OCI-LY7 (cell line): ENCODE results near the gene USH1C.

Source experiments
- EZH2phosphoT487 ChIP-seq: fragments of 200-600 bp; sonication (generic); IDR thresholded peaks from 2 replicates; pipeline ENCODE4 v1.6.1; 2018; ENCODE audit warnings: low read depth, borderline replicate concordance, mild to moderate bottlenecking, mixed run types, antibody characterized with exemption, low read length, moderate library complexity, mixed read lengths
- TF ChIP-seq, protein P1 (sequence below): fragments of 200-600 bp; sonication (generic); conservative IDR thresholded peaks from 2 replicates; pipeline ENCODE4 v1.5.1; 2014; ENCODE audit warnings: mild to moderate bottlenecking, antibody characterized with exemption, low read length, moderate library complexity, mixed read lengths

DNA sequence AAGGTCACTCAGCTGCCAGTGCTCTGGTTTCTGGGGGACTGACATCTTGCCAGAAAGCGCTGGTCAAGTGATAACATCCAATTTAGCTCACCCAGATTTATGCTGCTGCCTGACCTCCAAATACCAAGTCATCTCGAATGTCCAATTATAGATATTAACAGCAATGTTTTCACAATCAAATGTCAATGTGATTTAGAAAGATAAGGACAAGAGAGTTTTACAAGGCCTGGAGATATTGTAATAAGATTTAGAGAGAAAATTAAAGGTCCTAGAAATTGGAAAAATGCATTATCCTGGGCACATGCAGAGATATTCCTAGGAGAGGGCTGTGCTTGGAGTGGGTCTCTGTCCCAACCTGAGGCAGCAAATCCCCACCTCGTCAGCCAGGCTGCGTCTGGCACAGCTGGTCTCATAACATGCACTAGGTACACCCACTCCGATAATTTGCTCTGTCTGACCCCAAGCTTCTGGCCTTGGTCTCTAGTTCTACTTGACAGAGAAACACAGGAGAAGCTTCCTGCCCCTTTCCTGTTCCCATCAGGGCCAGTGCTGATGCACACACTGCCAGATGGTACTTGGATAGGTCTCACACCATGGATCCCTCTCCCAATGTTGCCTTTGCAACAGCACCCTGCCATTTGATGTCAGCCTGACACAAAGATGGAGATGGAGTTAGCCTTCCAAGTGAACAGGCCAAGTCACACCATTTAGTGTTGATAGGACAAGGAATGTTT is 28.6 kb downstream of the USH1C start:
- TF ChIP-seq, protein P1, sequence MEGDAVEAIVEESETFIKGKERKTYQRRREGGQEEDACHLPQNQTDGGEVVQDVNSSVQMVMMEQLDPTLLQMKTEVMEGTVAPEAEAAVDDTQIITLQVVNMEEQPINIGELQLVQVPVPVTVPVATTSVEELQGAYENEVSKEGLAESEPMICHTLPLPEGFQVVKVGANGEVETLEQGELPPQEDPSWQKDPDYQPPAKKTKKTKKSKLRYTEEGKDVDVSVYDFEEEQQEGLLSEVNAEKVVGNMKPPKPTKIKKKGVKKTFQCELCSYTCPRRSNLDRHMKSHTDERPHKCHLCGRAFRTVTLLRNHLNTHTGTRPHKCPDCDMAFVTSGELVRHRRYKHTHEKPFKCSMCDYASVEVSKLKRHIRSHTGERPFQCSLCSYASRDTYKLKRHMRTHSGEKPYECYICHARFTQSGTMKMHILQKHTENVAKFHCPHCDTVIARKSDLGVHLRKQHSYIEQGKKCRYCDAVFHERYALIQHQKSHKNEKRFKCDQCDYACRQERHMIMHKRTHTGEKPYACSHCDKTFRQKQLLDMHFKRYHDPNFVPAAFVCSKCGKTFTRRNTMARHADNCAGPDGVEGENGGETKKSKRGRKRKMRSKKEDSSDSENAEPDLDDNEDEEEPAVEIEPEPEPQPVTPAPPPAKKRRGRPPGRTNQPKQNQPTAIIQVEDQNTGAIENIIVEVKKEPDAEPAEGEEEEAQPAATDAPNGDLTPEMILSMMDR: no peak
- TF ChIP-seq EZH2phosphoT487: no peak
